ENCODE data around the gene TBX2.
"Not testable (repeated sequence)": the region's sequence is repeated elsewhere in the genome, so short reads cannot be mapped to it uniquely, and the experiment has no call there.

TBX2 gene

DNA sequence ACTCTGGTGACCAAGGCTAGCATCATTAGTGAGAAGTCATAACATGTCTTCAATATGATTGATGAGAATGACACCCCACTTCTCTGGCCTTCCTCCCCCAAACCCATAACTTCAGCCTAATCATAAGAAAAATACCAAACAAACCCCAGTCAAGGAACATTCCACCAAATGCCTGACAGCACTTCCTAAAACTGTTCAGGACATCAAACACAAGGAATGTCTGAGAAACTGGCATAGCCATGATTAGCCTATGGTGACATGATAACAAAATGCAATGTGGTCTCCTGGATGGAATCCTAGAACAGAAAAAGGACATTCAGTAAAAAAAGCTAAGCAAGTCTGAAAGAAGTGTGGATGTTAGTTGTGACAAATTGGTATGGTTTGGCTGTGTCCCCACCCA, 27.9 kb downstream of the TBX2 start:
- H3K4me3 ChIP-seq (ENCODE audit: low read depth, low read length): no peak overlapping the region
- H3K4me1 ChIP-seq (ENCODE audit: control insufficient read depth, insufficient read depth, low read length): peaks cover 8% of the 10 kb centered on the region; the same call in 1 of the 2 replicates
- H3K9me3 ChIP-seq (ENCODE audit: control insufficient read depth, insufficient read depth, low read depth, low read length): no peaks in the 10 kb centered on the region
- H3K9ac ChIP-seq (ENCODE audit: low read length): no peak overlapping the region
- H3K36me3 ChIP-seq (ENCODE audit: control insufficient read depth, insufficient read depth, low read length): no peaks in the 10 kb centered on the region
- peaks cover 7% of the 10 kb centered on the region; the same call in 1 of the 2 replicates for H3K27me3 ChIP-seq (ENCODE audit: control insufficient read depth, insufficient read depth, low read length)
- H3K27ac ChIP-seq (ENCODE audit: low read depth, low read length): no peak overlapping the region

DNA sequence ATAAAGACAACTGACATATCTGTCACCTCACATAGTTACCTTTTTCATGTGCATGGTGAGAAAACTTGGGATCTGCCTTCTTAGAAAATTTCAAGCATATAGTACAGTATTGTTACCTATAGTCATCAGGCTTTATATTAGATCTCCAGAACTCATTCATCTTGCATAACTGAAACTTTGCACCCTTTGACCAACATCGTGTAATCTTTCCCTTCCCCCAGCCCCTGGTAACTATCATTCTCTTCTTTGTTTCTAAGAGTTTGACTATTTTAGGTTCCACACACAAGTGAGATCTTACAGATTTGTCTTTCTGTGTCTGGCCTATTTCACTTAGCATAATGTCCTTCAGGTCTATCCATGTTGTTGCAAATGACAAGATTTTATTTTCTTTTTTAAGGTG, 29.6 kb downstream of the TBX2 start:
- H3K27me3 ChIP-seq (ENCODE audit: control insufficient read depth, insufficient read depth, low read length): no peaks in the 10 kb centered on the region
- no peak overlapping the region for H3K27ac ChIP-seq (ENCODE audit: low read depth, low read length)
- no peak overlapping the region for H3K4me3 ChIP-seq (ENCODE audit: low read depth, low read length)
- H3K9ac ChIP-seq (ENCODE audit: low read length): no peak overlapping the region
- no peaks in the 10 kb centered on the region for H3K9me3 ChIP-seq (ENCODE audit: control insufficient read depth, insufficient read depth, low read depth, low read length)
- peaks cover 8% of the 10 kb centered on the region; the same call in 1 of the 2 replicates for H3K4me1 ChIP-seq (ENCODE audit: control insufficient read depth, insufficient read depth, low read length)
- no peaks in the 10 kb centered on the region for H3K36me3 ChIP-seq (ENCODE audit: control insufficient read depth, insufficient read depth, low read length)

DNA sequence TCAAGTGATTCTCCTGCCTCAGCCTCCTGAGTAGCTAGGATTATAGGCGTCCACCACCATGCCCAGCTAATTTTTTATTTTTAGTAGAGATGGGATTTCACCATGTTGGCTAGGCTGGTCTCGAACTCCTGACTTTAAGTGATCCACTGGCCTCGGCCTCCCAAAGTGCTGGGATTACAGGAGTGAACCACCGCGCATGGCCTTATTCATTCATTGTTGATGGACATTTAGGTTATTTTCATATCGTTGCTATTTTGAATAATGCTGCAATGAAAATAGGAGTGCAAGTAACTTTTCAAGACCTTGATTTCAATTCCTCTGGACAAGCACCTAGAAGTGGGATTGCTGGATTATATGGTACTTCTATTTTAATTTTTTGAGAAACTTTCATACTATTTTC, 30.2 kb downstream of the TBX2 start:
- not testable (repeated sequence) for H3K4me3 ChIP-seq (ENCODE audit: low read depth, low read length); H3K36me3 ChIP-seq (ENCODE audit: control insufficient read depth, insufficient read depth, low read length); H3K9me3 ChIP-seq (ENCODE audit: control insufficient read depth, insufficient read depth, low read depth, low read length); H3K27me3 ChIP-seq (ENCODE audit: control insufficient read depth, insufficient read depth, low read length); H3K9ac ChIP-seq (ENCODE audit: low read length); H3K27ac ChIP-seq (ENCODE audit: low read depth, low read length); H3K4me1 ChIP-seq (ENCODE audit: control insufficient read depth, insufficient read depth, low read length)

DNA sequence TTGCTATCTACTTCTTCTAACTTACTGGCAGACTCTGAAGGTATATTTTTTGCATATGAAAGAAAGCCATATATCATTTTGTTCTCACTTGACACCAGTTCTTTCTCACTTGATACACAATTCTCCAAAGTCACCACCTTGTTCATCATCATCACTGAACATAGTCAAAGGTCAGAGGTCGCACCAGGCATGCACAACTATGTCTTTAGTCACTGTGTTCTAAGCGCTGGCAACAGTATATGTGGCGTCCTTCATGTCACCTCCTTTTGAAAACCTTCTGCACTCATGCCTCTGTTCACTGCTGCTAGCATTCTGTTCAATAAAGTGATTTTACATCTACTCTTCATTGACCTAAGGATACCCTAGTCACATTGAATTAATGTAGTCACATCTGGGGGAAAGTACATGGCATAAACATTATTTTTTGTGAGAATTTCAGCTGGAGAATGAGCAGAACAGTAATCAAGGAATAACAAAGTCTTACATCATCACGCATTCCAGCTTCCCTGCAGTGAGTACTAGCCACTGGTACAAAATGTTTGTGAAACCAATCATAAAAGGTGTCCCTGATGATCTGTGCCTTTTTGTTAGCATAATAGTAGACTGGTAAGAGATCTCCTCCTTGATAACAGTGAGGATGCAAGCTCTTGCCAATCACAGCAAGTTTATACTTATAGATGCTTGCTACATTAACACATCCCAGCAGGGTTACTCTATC, 32.1 kb downstream of the TBX2 start:
- H3K9ac ChIP-seq (ENCODE audit: low read length): no peak overlapping the region
- H3K4me1 ChIP-seq (ENCODE audit: control insufficient read depth, insufficient read depth, low read length): 0 out of 2 replicates have a peak, but pooled peaks cover 4% of the 10 kb centered on the region
- peaks cover 2% of the 10 kb centered on the region; the same call in 1 of the 2 replicates for H3K9me3 ChIP-seq (ENCODE audit: control insufficient read depth, insufficient read depth, low read depth, low read length)
- H3K4me3 ChIP-seq (ENCODE audit: low read depth, low read length): no peak overlapping the region
- H3K36me3 ChIP-seq (ENCODE audit: control insufficient read depth, insufficient read depth, low read length): no peaks in the 10 kb centered on the region
- H3K27me3 ChIP-seq (ENCODE audit: control insufficient read depth, insufficient read depth, low read length): no peaks in the 10 kb centered on the region
- no peak overlapping the region for H3K27ac ChIP-seq (ENCODE audit: low read depth, low read length)

DNA sequence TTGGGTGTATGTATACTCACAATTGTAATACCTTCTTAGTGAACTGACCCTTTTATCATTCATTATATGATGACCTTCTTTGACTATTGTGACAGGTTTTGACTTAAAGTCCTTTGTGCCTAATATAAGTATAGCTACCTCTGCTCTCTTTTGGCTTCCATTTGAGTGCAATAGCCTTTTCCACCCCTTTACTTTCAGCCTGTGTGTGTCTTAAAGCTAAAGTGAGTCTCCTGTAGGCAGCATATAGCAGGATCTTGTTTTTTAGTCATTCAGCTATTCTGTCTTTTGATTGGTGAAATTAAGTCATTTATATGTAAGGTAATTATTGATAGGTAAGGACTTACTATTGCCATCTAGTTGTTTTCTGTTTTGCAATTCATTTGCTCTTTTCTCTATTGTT, 36.6 kb downstream of the TBX2 start:
- no peaks in the 10 kb centered on the region for H3K36me3 ChIP-seq (ENCODE audit: control insufficient read depth, insufficient read depth, low read length)
- H3K27me3 ChIP-seq (ENCODE audit: control insufficient read depth, insufficient read depth, low read length): no peaks in the 10 kb centered on the region
- H3K9me3 ChIP-seq (ENCODE audit: control insufficient read depth, insufficient read depth, low read depth, low read length): peaks cover 5% of the 10 kb centered on the region; the same call in 1 of the 2 replicates
- H3K4me3 ChIP-seq (ENCODE audit: low read depth, low read length): no peak overlapping the region
- H3K4me1 ChIP-seq (ENCODE audit: control insufficient read depth, insufficient read depth, low read length): 0 out of 2 replicates have a peak, but pooled peaks cover 4% of the 10 kb centered on the region
- no peak overlapping the region for H3K27ac ChIP-seq (ENCODE audit: low read depth, low read length)
- no peak overlapping the region for H3K9ac ChIP-seq (ENCODE audit: low read length)

DNA sequence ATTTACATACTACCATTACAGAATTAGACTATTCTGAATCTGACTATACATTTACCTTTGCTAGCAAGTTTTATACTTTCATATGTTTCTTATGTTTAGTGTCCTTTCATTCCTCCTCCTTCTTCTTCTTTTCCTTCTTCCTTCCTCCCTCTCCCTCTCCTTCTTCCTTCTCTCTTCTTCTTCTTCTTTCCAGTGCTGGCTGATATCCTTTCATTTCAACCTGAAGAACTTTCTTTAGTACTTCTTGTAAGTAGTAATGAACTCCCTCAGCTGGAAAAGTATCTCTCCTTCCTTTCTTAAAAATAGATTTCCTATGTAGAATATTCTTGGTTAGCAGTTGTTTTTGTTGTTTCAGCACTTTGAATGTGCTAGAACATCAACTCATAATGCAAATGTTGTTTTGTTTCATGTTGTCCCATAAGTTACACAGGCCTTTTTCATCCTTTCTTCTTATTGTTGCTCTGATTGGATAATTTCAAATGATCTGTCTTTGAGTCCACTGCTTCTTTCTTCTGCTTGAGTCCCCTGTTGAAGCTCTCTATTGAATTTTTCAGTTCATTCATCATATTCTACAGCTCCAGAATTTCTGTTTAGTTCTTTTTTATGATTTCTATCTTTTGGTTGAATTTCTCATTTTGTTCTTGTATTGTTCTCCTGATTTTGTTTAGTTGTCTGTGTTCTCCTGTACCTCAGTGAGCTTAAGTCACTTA, 37.5 kb downstream of the TBX2 start:
- H3K4me3 ChIP-seq (ENCODE audit: low read depth, low read length): no peak overlapping the region
- no peak overlapping the region for H3K27ac ChIP-seq (ENCODE audit: low read depth, low read length)
- peaks cover 5% of the 10 kb centered on the region; the same call in 1 of the 2 replicates for H3K9me3 ChIP-seq (ENCODE audit: control insufficient read depth, insufficient read depth, low read depth, low read length)
- H3K4me1 ChIP-seq (ENCODE audit: control insufficient read depth, insufficient read depth, low read length): no peaks in the 10 kb centered on the region
- H3K36me3 ChIP-seq (ENCODE audit: control insufficient read depth, insufficient read depth, low read length): no peaks in the 10 kb centered on the region
- no peak overlapping the region for H3K9ac ChIP-seq (ENCODE audit: low read length)
- H3K27me3 ChIP-seq (ENCODE audit: control insufficient read depth, insufficient read depth, low read length): no peaks in the 10 kb centered on the region

DNA sequence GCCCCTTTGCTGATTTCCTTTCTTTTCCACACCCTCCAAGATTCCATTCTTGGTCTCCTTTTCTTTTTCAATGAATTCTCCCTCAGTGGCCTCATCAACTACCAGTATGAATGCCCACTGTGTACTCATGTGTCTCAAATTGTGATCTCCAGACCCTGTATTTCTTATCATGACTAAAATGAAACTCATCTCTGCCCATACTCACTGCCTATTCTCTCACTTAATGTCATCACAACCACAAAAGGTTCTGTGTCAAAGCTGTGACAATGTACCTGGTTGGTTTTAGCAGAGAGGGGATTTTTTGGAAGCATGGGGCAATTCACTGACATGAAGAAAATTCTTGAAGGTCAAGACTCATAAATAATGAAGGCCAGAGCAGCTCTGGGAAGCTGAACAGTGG, 41.1 kb downstream of the TBX2 start:
- Histone ChIP-seq H3K4me1 (ENCODE audit: control insufficient read depth, insufficient read depth, low read length) (peaks cover 13% of the 10 kb centered on the region), H3K4me3 (ENCODE audit: low read depth, low read length) (no peak overlapping the region), H3K27ac (ENCODE audit: low read depth, low read length) (no peak overlapping the region), H3K27me3 (ENCODE audit: control insufficient read depth, insufficient read depth, low read length) (0 out of 2 replicates have a peak, but pooled peaks cover 5% of the 10 kb centered on the region), H3K36me3 (ENCODE audit: control insufficient read depth, insufficient read depth, low read length) (no peaks in the 10 kb centered on the region), H3K9ac (ENCODE audit: low read length) (no peak overlapping the region), H3K9me3 (ENCODE audit: control insufficient read depth, insufficient read depth, low read depth, low read length) (peaks cover 5% of the 10 kb centered on the region; the same call in 1 of the 2 replicates)

DNA sequence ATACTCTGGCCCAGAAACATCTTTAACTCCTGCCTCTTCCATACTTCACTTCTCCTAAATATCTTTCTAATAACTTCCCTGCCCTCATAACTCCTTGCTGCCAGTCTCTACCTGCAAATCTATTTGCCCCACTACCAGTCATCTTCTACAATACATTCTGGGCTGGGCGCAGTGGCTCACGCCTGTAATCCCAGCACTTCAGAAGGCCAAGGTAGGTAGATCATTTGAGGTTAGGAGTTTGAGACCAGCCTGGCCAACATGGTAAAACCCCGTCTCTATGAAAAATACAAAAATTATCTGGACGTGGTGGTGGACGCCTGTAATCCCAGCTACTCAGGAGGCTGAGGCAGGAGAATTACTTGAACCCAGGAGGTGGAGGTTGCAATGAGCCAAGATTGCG, 41.9 kb downstream of the TBX2 start:
- not testable (repeated sequence) for H3K36me3 ChIP-seq (ENCODE audit: control insufficient read depth, insufficient read depth, low read length); H3K4me3 ChIP-seq (ENCODE audit: low read depth, low read length); H3K27ac ChIP-seq (ENCODE audit: low read depth, low read length); H3K9me3 ChIP-seq (ENCODE audit: control insufficient read depth, insufficient read depth, low read depth, low read length); H3K27me3 ChIP-seq (ENCODE audit: control insufficient read depth, insufficient read depth, low read length); H3K9ac ChIP-seq (ENCODE audit: low read length)
- H3K4me1 ChIP-seq (ENCODE audit: control insufficient read depth, insufficient read depth, low read length): peaks cover 13% of the 10 kb centered on the region

DNA sequence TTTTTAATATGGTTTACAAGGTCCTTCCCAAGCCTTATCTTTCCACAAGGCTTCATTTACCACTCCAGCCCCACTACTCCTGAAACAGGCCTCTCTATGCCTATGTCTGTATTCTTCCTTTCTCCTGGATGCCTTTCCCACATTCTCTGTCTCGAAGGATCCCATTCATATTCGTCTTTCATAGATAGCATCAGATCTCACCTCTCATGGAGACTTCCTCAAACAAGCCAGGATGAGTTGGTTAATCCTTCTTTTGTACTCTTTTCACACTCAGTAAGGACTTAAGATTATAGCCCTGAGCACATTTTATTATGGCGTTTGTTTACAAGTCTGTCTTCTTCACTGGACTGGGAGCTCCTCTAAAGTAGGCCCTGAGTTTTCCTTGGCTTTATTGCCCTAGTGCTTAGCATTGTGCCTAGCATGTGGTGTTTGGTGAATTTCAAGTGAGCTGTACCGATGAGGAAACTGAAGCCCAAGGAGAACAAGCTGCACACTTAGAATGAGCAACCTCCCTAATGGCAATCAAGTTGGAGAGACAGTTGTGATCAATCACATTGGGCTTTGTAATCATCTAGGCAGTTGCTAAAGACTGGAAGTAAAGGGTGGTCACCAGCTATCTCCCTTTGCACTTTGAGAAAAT, 42.6 kb downstream of the TBX2 start:
- Histone ChIP-seq H3K27ac (ENCODE audit: low read depth, low read length) (no peak overlapping the region), H3K4me3 (ENCODE audit: low read depth, low read length) (no peak overlapping the region), H3K9me3 (ENCODE audit: control insufficient read depth, insufficient read depth, low read depth, low read length) (no peaks in the 10 kb centered on the region), H3K27me3 (ENCODE audit: control insufficient read depth, insufficient read depth, low read length) (peaks cover 16% of the 10 kb centered on the region), H3K4me1 (ENCODE audit: control insufficient read depth, insufficient read depth, low read length) (peaks cover 17% of the 10 kb centered on the region), H3K9ac (ENCODE audit: low read length) (no peak overlapping the region), H3K36me3 (ENCODE audit: control insufficient read depth, insufficient read depth, low read length) (no peaks in the 10 kb centered on the region)

DNA sequence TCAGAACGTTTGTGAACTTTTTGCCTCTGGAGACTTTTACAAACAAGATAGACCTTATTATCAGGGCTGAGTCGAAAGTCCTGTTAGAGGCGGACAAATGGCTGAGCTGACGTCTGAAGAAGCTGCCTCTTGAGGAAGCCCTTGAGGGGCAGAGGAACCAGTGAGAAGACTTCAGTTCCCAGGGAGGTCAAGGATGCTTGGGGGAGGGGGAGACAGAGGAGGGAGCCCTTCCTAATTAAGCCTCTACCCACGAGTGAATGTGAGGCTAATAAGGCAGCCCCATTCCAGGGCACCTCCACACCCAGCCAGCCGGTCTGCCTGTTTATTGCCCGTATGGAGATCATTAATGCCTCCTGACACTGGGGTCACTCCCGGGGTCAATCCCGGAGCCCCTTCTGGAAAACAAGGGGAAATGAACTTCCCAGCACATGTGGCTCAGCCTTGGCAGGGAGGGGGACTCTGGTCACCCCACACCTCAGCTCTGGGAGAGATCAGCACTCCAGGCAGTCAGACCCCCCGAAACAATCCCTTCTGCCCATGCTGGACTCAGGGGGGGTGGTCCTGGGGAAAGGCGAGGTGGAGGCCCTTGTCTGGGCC, 43.3 kb downstream of the TBX2 start:
- Histone ChIP-seq H3K27me3 (ENCODE audit: control insufficient read depth, insufficient read depth, low read length) (peaks cover 23% of the 10 kb centered on the region), H3K9ac (ENCODE audit: low read length) (no peak overlapping the region), H3K9me3 (ENCODE audit: control insufficient read depth, insufficient read depth, low read depth, low read length) (no peaks in the 10 kb centered on the region)

DNA sequence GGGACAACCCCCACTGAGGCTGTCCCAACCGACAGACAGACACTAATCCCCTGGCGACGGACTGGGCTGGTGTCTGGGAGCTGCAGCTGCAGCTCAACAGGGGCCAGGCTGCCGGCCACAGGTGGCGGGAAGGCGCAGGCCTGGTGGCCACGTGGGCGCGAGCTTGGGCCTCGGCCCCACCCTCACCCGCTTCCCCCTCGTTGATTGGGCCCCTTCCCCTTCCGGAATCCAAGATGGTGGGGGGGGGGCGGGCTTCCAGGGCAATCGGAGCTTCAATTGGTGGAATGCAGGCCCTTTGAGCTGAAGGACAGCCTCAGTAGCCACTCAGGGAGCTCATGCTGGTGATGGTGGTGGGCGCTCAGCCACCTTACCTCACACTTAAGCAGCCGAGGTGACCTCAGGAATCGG, 43.8 kb downstream of the TBX2 start:
- H3K27me3 ChIP-seq (ENCODE audit: control insufficient read depth, insufficient read depth, low read length): peaks cover 28% of the 10 kb centered on the region
- H3K27ac ChIP-seq (ENCODE audit: low read depth, low read length): no peak overlapping the region
- H3K4me1 ChIP-seq (ENCODE audit: control insufficient read depth, insufficient read depth, low read length): peaks cover 17% of the 10 kb centered on the region
- H3K4me3 ChIP-seq (ENCODE audit: low read depth, low read length): no peak overlapping the region
- H3K9ac ChIP-seq (ENCODE audit: low read length): no peak overlapping the region
- no peaks in the 10 kb centered on the region for H3K36me3 ChIP-seq (ENCODE audit: control insufficient read depth, insufficient read depth, low read length)
- no peaks in the 10 kb centered on the region for H3K9me3 ChIP-seq (ENCODE audit: control insufficient read depth, insufficient read depth, low read depth, low read length)

More for the DNA sequence above, 43.3 kb downstream of the TBX2 start:
- Histone ChIP-seq H3K4me3 (ENCODE audit: low read depth, low read length) (no peak overlapping the region), H3K27ac (ENCODE audit: low read depth, low read length) (no peak overlapping the region), H3K36me3 (ENCODE audit: control insufficient read depth, insufficient read depth, low read length) (no peaks in the 10 kb centered on the region), H3K4me1 (ENCODE audit: control insufficient read depth, insufficient read depth, low read length) (peaks cover 17% of the 10 kb centered on the region)
